ENCODE results near the gene ZNF429. TPM values are rescaled to one million over a fixed set of nuclear protein-coding genes. Genes with fewer than 3 reads are reported as not detected.
"Not testable (repeated sequence)": the region's sequence is repeated elsewhere in the genome, so short reads cannot be mapped to it uniquely, and the experiment has no call there.

ZNF429 gene
- total RNA-seq, 2 donors from 2014 or later = 7.5 to 20.0 TPM

GRCh38 chr19:21513651-21514050, 8.2 kb downstream of the ZNF429 start:
- ATAC-seq (ENCODE audit: insufficient number of reproducible peaks, low FRiP score, low read depth) = no peak
- H3K27ac ChIP-seq = peak overlapping the region in 1 of 2 donors; percentile 30
- H3K4me3 ChIP-seq = no peak overlapping the region
- no peaks in the 10 kb centered on the region for H3K27me3 ChIP-seq (replicated peaks; ENCODE audit: insufficient read depth)
- TF ChIP-seq CTCF (IDR thresholded peaks at IDR 0.05) = no peak
- no peak for DNase-seq (ENCODE audit: low spot score)
- peaks cover 3% of the 10 kb centered on the region for H3K36me3 ChIP-seq
- H3K4me1 ChIP-seq (ENCODE audit: control insufficient read depth in 1 of 2, low read depth in 2 of 2) = peaks cover 4% of the 10 kb centered on the region in 2 donors
- peaks cover 7% of the 10 kb centered on the region for H3K9me3 ChIP-seq

- Histone ChIP-seq H3K36me3 (peaks cover 30% of the 10 kb centered on the region), H3K27me3 (replicated peaks; ENCODE audit: insufficient read depth) (no peaks in the 10 kb centered on the region), H3K27ac (no peak overlapping the region), H3K9me3 (peaks cover 35% of the 10 kb centered on the region), H3K4me3 (no peak overlapping the region), H3K4me1 (ENCODE audit: control insufficient read depth in 1 of 2, low read depth in 2 of 2) (no peaks in the 10 kb centered on the region)
- DNase-seq (ENCODE audit: low spot score) (no peak), ATAC-seq (ENCODE audit: insufficient number of reproducible peaks, low FRiP score, low read depth) (no peak)
- TF ChIP-seq CTCF (IDR thresholded peaks at IDR 0.05) = no peak
Observed at GRCh38 chr19:21519488-21519887, 14.1 kb downstream of the ZNF429 start.

GRCh38 chr19:21532904-21533303, 27.5 kb downstream of the ZNF429 start:
- ATAC-seq (ENCODE audit: insufficient number of reproducible peaks, low FRiP score, low read depth) = no peak
- no peak overlapping the region for H3K27ac ChIP-seq

GRCh38 chr19:21536741-21537290, 31.4 kb downstream of the ZNF429 start:
- peaks cover 37% of the 10 kb centered on the region for H3K36me3 ChIP-seq
- ATAC-seq (ENCODE audit: insufficient number of reproducible peaks, low FRiP score, low read depth); H3K27ac ChIP-seq; H3K4me1 ChIP-seq (ENCODE audit: control insufficient read depth in 1 of 2, low read depth in 2 of 2); H3K27me3 ChIP-seq (replicated peaks; ENCODE audit: insufficient read depth); DNase-seq (ENCODE audit: low spot score); H3K4me3 ChIP-seq: not testable (repeated sequence)
- peaks cover 60% of the 10 kb centered on the region for H3K9me3 ChIP-seq

More at GRCh38 chr19:21532904-21533303, 27.5 kb downstream of the ZNF429 start:
- H3K27me3 ChIP-seq (replicated peaks; ENCODE audit: insufficient read depth) = no peaks in the 10 kb centered on the region
- H3K9me3 ChIP-seq = peaks cover 41% of the 10 kb centered on the region
- no peak for DNase-seq (ENCODE audit: low spot score)
- H3K4me3 ChIP-seq = no peak overlapping the region
- no peaks in the 10 kb centered on the region for H3K4me1 ChIP-seq (ENCODE audit: control insufficient read depth in 1 of 2, low read depth in 2 of 2)
- peaks cover 42% of the 10 kb centered on the region for H3K36me3 ChIP-seq
- no peak for TF ChIP-seq CTCF (IDR thresholded peaks at IDR 0.05)

- no peak overlapping the region for H3K27ac ChIP-seq
- no peaks in the 10 kb centered on the region for H3K4me1 ChIP-seq (ENCODE audit: control insufficient read depth in 1 of 2, low read depth in 2 of 2)
- no peaks in the 10 kb centered on the region for H3K27me3 ChIP-seq (replicated peaks; ENCODE audit: insufficient read depth)
- no peak for DNase-seq (ENCODE audit: low spot score)
- no peaks in the 10 kb centered on the region for H3K36me3 ChIP-seq
- H3K9me3 ChIP-seq = peaks cover 43% of the 10 kb centered on the region
- H3K4me3 ChIP-seq = no peak overlapping the region
- ATAC-seq (ENCODE audit: insufficient number of reproducible peaks, low FRiP score, low read depth) = no peak
- TF ChIP-seq CTCF (IDR thresholded peaks at IDR 0.05) = no peak
Observed at GRCh38 chr19:21559444-21559843, 54.0 kb downstream of the ZNF429 start.

- Histone ChIP-seq H3K9me3 (peaks cover 7% of the 10 kb centered on the region), H3K4me3 (no peak overlapping the region), H3K27ac (no peak overlapping the region), H3K36me3 (no peaks in the 10 kb centered on the region), H3K27me3 (replicated peaks; ENCODE audit: insufficient read depth) (no peaks in the 10 kb centered on the region), H3K4me1 (ENCODE audit: control insufficient read depth in 1 of 2, low read depth in 2 of 2) (no peaks in the 10 kb centered on the region)
- DNase-seq (ENCODE audit: low spot score) (no peak), ATAC-seq (ENCODE audit: insufficient number of reproducible peaks, low FRiP score, low read depth) (no peak)
- TF ChIP-seq CTCF (IDR thresholded peaks at IDR 0.05) = no peak
Observed at GRCh38 chr19:21564406-21564805, 59.0 kb downstream of the ZNF429 start.
